Muscle of leg (tissue), 11 donors: ENCODE results near the gene MAP9. TPM values are rescaled to one million over a fixed set of nuclear protein-coding genes. Genes with fewer than 3 reads are reported as not detected.
"Not testable (repeated sequence)": the region's sequence is repeated elsewhere in the genome, so short reads cannot be mapped to it uniquely, and the experiment has no call there.

Source experiments
- DNase-seq: peaks from one replicate; pipeline ENCODE4 v3.0.0; 2013
- H3K27ac ChIP-seq: one replicate; pipeline ENCODE4 v1.5.1; 2013; ENCODE audit warnings: mild to moderate bottlenecking, low read length, control low read depth
- H3K27me3 ChIP-seq: one replicate; pipeline ENCODE4 v1.6.1; 2013; ENCODE audit warnings: low read length; ENCODE audit not compliant: control insufficient read depth, insufficient read depth
- H3K36me3 ChIP-seq: one replicate; pipeline ENCODE4 v1.6.1; 2013; ENCODE audit warnings: low read length; ENCODE audit not compliant: control insufficient read depth, insufficient read depth
- H3K4me1 ChIP-seq: one replicate; pipeline ENCODE4 v1.6.1; 2013; ENCODE audit warnings: low read length; ENCODE audit not compliant: control insufficient read depth, insufficient read depth
- H3K4me3 ChIP-seq: one replicate; pipeline ENCODE4 v1.5.1; 2013; ENCODE audit warnings: low read length, control low read depth
- H3K9me3 ChIP-seq: replicated peaks from 2 replicates; pipeline ENCODE4 v1.6.1; 2013; ENCODE audit warnings: low read depth, low read length; ENCODE audit not compliant: control insufficient read depth
- WGBS: methylation state at CpG from one replicate; pipeline ENCODE4 v1.1.5; 2013; ENCODE audit warnings: missing lambda C conversion rate; ENCODE audit not compliant: insufficient coverage; 5-methylcytosine and 5-hydroxymethylcytosine counted together
- polyA plus RNA-seq, 8 donors: library from polyadenylated mRNA; unstranded; fragments of 120-200 nt; gene quantifications; one replicate each; pipeline versions ENCODE4 v1.2.1 to v1.2.3, GENCODE V29; 2013; ENCODE audit warnings: inconsistent platforms in 1 of 8, low replicate concordance in 1 of 8; ENCODE audit not compliant: insufficient read length in 8 of 8, insufficient read depth in 1 of 8
- total RNA-seq: library from RNA; stranded (reverse); fragments of 120-200 nt; gene quantifications from one replicate; pipeline ENCODE4 v1.2.4, GENCODE V29; 2013

The MAP9 gene
- total and polyA plus RNA-seq, 9 donors = 3.1 to 5.4 (median 3.5) TPM

DNA sequence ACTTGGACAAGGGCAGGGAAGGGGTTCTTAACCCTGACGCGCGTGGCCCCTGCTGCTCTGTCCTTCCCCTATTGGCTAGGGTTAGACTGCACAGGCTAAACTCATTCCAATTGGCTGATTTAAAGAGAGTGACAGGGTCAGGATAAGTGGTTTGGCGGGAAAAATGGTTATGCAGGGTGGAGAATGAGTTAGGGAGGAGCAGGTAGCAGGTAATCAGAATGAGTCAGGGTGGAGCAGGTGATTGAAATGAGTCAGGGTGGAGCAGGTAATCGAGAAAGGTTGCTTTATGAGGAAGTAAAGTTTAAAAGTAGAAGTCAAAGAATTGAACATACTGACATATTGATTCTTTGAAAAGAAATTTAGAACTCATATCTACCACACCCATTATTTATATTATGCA, 64.7 kb downstream of the MAP9 start:
- H3K27ac ChIP-seq, H3K27me3 ChIP-seq, DNase-seq, H3K9me3 ChIP-seq, H3K36me3 ChIP-seq, H3K4me1 ChIP-seq, H3K4me3 ChIP-seq: not testable (repeated sequence)
- WGBS = 91% methylated on average over 4 of the region's 5 CpGs

- H3K4me3 ChIP-seq = no peak overlapping the region
- no peak overlapping the region for H3K27ac ChIP-seq
- peak; percentile 49 for DNase-seq
- H3K9me3 ChIP-seq = no peaks in the 10 kb centered on the region
- H3K4me1 ChIP-seq = no peaks in the 10 kb centered on the region
- no peaks in the 10 kb centered on the region for H3K27me3 ChIP-seq
- WGBS = 89% methylated on average over 3 of the region's 4 CpGs
- H3K36me3 ChIP-seq = no peaks in the 10 kb centered on the region
Measured at GRCh38 chr4:155307731-155308277, 69.0 kb downstream of the MAP9 start.

DNA sequence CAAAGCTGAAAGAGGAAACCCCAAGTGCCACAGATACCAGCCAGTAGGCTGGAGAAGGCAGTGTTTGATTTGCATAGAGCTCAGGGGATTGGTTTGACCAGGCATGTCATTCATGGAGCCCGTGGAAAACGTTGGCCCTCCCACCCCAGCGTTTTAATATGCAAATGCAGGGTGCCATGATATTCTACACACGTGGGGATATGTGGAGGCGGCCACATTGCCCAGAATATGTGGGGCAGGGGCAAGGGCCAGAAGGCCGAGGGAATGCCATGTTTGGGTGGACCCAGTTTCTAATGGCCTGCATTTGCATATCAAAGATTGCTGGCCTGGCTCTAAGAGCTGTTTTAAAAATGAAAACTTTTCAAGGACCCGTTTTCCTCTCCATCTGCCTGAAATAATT, 71.1 kb downstream of the MAP9 start:
- no peak for DNase-seq
- WGBS = 80% methylated on average over 6 of the region's 7 CpGs
- Histone ChIP-seq H3K36me3 (no peaks in the 10 kb centered on the region), H3K27ac (no peak overlapping the region), H3K27me3 (no peaks in the 10 kb centered on the region), H3K9me3 (no peaks in the 10 kb centered on the region), H3K4me1 (no peaks in the 10 kb centered on the region), H3K4me3 (no peak overlapping the region)

GRCh38 chr4:155304375-155304774, 72.4 kb downstream of the MAP9 start:
- H3K27ac ChIP-seq = no peak overlapping the region
- WGBS = no CpG with 5 or more reads among the region's 2 CpGs
- no peaks in the 10 kb centered on the region for H3K27me3 ChIP-seq
- DNase-seq = no peak
- H3K9me3 ChIP-seq = no peaks in the 10 kb centered on the region
- no peaks in the 10 kb centered on the region for H3K4me1 ChIP-seq
- H3K4me3 ChIP-seq = no peak overlapping the region
- no peaks in the 10 kb centered on the region for H3K36me3 ChIP-seq

GRCh38 chr4:155299103-155299502, 77.7 kb downstream of the MAP9 start:
- H3K36me3 ChIP-seq = no peaks in the 10 kb centered on the region
- no peaks in the 10 kb centered on the region for H3K27me3 ChIP-seq
- no peak for DNase-seq
- H3K4me3 ChIP-seq = no peak overlapping the region
- H3K4me1 ChIP-seq = no peaks in the 10 kb centered on the region
- no peak overlapping the region for H3K27ac ChIP-seq
- peaks cover 10% of the 10 kb centered on the region for H3K9me3 ChIP-seq
- WGBS = no CpG with 5 or more reads among the region's 2 CpGs

Other genes with a start within 250 kb of the MAP9 start
- gene NPY2R, start 168.3 kb downstream of the MAP9 start, total RNA-seq = under 0.01 TPM
- gene NPY2R, start 168.3 kb downstream of the MAP9 start, polyA plus RNA-seq = not detected